ENCODE measurements around the gene LCA5. TPM values are rescaled to one million over a fixed set of nuclear protein-coding genes. Genes with fewer than 3 reads are reported as not detected.

Gene LCA5
- total RNA-seq, 1 experiment from 2014 or later: 2.0 TPM

DNA sequence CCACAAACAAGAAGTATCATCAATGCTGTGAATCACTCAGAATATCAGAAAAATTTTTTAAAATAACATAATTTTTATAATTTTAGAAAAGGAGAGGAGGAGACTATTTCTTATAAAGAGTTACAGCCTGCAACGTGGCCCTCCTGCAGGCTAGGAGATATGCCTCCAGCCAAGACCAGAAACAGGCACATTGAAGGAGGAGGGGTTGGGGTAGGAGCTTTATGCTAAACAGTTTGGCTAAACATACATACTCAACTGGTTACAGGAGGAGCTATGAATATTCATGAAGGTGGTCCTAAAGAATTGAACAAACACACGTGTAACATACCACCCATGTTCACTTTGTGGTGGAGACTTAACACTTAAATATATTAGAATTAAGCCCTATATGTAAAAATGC, 14.2 kb upstream of the LCA5 start:
- Histone ChIP-seq H3K4me1 (ENCODE audit: control insufficient read depth in 1 of 2, insufficient read depth in 2 of 2, low read length in 2 of 2) (no peaks in the 10 kb centered on the region), H3K27me3 (ENCODE audit: insufficient read depth, low read length) (no peaks in the 10 kb centered on the region), H3K36me3 (ENCODE audit: control insufficient read depth in 1 of 2, insufficient read depth in 2 of 2, low read length in 2 of 2) (no peaks in the 10 kb centered on the region), H3K9me3 (ENCODE audit: control insufficient read depth in 1 of 2, insufficient read depth in 1 of 2, low read depth in 1 of 2, low read length in 2 of 2) (no peaks in the 10 kb centered on the region), H2AFZ (ENCODE audit: low read depth, low read length, poor library complexity, severe bottlenecking) (no peak overlapping the region), H4K20me1 (ENCODE audit: insufficient read depth) (no peaks in the 10 kb centered on the region), H3K9ac (ENCODE audit: low read length) (no peak overlapping the region), H3K4me3 (replicated peaks in 1 of 2; ENCODE audit: low read depth in 1 of 2, low read length in 2 of 2) (no peak overlapping the region), H3K4me2 (ENCODE audit: low read length) (no peak overlapping the region), H3K27ac (ENCODE audit: low read depth, low read length) (no peak overlapping the region), H3K9me2 (ENCODE audit: insufficient read depth) (no peaks in the 10 kb centered on the region), H3K79me2 (ENCODE audit: insufficient read depth, low read length) (no peaks in the 10 kb centered on the region)
- ChIA-PET CTCF (no interaction called here), POLR2A (no interaction called here), RAD21 (ENCODE audit: low non-redundant PET in 1 of 2, low total read pairs in 2 of 2, uncharacterized antibody in 2 of 2, unreplicated experiment in 2 of 2) (no interaction called here)
- BruUV-seq (replicated peaks): no TSS peak
- DNase-seq (ENCODE audit: low read depth, low spot score): no peak
- no peak for ATAC-seq
- intact Hi-C loops (cut with micrococcal nuclease): no loop called here
- TF ChIP-seq RAD21 (IDR thresholded peaks at IDR 0.05; ENCODE audit: low read depth) (no peak), SIN3A (IDR thresholded peaks at IDR 0.05; ENCODE audit: low read depth) (no peak), TCF7L2 (IDR thresholded peaks at IDR 0.05; ENCODE audit: borderline replicate concordance, extremely low read depth, insufficient read depth, insufficient read length) (no peak), ZBTB33 (IDR thresholded peaks at IDR 0.05; ENCODE audit: extremely low read depth, insufficient replicate concordance, low read length) (no peak), SRF (IDR thresholded peaks at IDR 0.05; ENCODE audit: low read depth) (no peak), YY1 (IDR thresholded peaks at IDR 0.05; ENCODE audit: extremely low read depth, insufficient replicate concordance, low read depth, low read length) (no peak), CEBPB (IDR thresholded peaks at IDR 0.05; ENCODE audit: low read depth) (no peak), JUND (IDR thresholded peaks at IDR 0.05) (no peak), ZFX (IDR thresholded peaks at IDR 0.05) (no peak), EGR1 (IDR thresholded peaks at IDR 0.05; ENCODE audit: low read depth) (no peak), ZNF274 (IDR thresholded peaks at IDR 0.05; ENCODE audit: low read depth, low read length) (no peak), POLR2A (IDR thresholded peaks at IDR 0.05; ENCODE audit: borderline replicate concordance, extremely low read depth, insufficient read depth, insufficient read length) (no peak), FOSL1 (IDR thresholded peaks at IDR 0.05; ENCODE audit: low read depth) (no peak), POLR2AphosphoS5 (IDR thresholded peaks at IDR 0.05; ENCODE audit: low read depth, low read length) (no peak)
- TF ChIP-seq, protein P1, sequence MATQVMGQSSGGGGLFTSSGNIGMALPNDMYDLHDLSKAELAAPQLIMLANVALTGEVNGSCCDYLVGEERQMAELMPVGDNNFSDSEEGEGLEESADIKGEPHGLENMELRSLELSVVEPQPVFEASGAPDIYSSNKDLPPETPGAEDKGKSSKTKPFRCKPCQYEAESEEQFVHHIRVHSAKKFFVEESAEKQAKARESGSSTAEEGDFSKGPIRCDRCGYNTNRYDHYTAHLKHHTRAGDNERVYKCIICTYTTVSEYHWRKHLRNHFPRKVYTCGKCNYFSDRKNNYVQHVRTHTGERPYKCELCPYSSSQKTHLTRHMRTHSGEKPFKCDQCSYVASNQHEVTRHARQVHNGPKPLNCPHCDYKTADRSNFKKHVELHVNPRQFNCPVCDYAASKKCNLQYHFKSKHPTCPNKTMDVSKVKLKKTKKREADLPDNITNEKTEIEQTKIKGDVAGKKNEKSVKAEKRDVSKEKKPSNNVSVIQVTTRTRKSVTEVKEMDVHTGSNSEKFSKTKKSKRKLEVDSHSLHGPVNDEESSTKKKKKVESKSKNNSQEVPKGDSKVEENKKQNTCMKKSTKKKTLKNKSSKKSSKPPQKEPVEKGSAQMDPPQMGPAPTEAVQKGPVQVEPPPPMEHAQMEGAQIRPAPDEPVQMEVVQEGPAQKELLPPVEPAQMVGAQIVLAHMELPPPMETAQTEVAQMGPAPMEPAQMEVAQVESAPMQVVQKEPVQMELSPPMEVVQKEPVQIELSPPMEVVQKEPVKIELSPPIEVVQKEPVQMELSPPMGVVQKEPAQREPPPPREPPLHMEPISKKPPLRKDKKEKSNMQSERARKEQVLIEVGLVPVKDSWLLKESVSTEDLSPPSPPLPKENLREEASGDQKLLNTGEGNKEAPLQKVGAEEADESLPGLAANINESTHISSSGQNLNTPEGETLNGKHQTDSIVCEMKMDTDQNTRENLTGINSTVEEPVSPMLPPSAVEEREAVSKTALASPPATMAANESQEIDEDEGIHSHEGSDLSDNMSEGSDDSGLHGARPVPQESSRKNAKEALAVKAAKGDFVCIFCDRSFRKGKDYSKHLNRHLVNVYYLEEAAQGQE (IDR thresholded peaks at IDR 0.05; ENCODE audit: low read depth): no peak
- TF ChIP-seq, protein P2, sequence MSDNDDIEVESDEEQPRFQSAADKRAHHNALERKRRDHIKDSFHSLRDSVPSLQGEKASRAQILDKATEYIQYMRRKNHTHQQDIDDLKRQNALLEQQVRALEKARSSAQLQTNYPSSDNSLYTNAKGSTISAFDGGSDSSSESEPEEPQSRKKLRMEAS (IDR thresholded peaks at IDR 0.05): no peak
- TF ChIP-seq, protein P3, sequence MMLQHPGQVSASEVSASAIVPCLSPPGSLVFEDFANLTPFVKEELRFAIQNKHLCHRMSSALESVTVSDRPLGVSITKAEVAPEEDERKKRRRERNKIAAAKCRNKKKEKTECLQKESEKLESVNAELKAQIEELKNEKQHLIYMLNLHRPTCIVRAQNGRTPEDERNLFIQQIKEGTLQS (IDR thresholded peaks at IDR 0.05): no peak
